ENCODE data around the gene RNPEPL1. TPM values are rescaled to one million over a fixed set of nuclear protein-coding genes. Genes with fewer than 3 reads are reported as not detected.
"Not testable (repeated sequence)": the region's sequence is repeated elsewhere in the genome, so short reads cannot be mapped to it uniquely, and the experiment has no call there.

RNPEPL1 gene
- total and polyA plus RNA-seq, 2 experiments from 2014 or later, result 46.3 to 57.2 TPM

- TF ChIP-seq EZH2phosphoT487 (IDR thresholded peaks at IDR 0.05; ENCODE audit: low read depth, severe bottlenecking, unreplicated experiment), result no peak
- TF ChIP-seq EZH2 (IDR thresholded peaks at IDR 0.05; ENCODE audit: borderline replicate concordance), result no peak
- no peak for TF ChIP-seq CTCF (IDR thresholded peaks at IDR 0.05; ENCODE audit: poor library complexity)
- WGBS (ENCODE audit: low lambda C conversion rate, missing lambda C conversion rate), result 97% methylated on average over 9 of the region's 9 CpGs
- H3K9me2 ChIP-seq (replicated peaks; ENCODE audit: insufficient read depth), result no peaks in the 10 kb centered on the region
- no peak overlapping the region for H3K27ac ChIP-seq
- no peaks in the 10 kb centered on the region for H3K9me3 ChIP-seq (ENCODE audit: low read depth)
- H3K4me3 ChIP-seq, result no peak overlapping the region
- no peak overlapping the region for H3K4me2 ChIP-seq
- H4K20me1 ChIP-seq (ENCODE audit: insufficient read depth, poor library complexity, severe bottlenecking), result no peaks in the 10 kb centered on the region
- no peaks in the 10 kb centered on the region for H3K36me3 ChIP-seq (replicated peaks; ENCODE audit: insufficient read depth, low read depth)
- H2AFZ ChIP-seq, result no peak overlapping the region
- no peaks in the 10 kb centered on the region for H3K27me3 ChIP-seq
- peaks cover 5% of the 10 kb centered on the region for H3K79me2 ChIP-seq
- no peaks in the 10 kb centered on the region for H3K4me1 ChIP-seq (ENCODE audit: insufficient read depth)
- DNase-seq (ENCODE audit: low spot score), result no peak
These were observed 46.1 kb downstream of the RNPEPL1 start for GRCh38 chr2:240614391-240614790.

GRCh38 chr2:240615396-240615795 is 47.1 kb downstream of the RNPEPL1 start:
- Histone ChIP-seq H4K20me1 (ENCODE audit: insufficient read depth, poor library complexity, severe bottlenecking) (no peaks in the 10 kb centered on the region), H3K4me3 (no peak overlapping the region), H3K4me2 (no peak overlapping the region), H2AFZ (no peak overlapping the region), H3K4me1 (ENCODE audit: insufficient read depth) (no peaks in the 10 kb centered on the region), H3K36me3 (replicated peaks; ENCODE audit: insufficient read depth, low read depth) (no peaks in the 10 kb centered on the region), H3K27ac (no peak overlapping the region), H3K9me2 (replicated peaks; ENCODE audit: insufficient read depth) (no peaks in the 10 kb centered on the region), H3K9me3 (ENCODE audit: low read depth) (no peaks in the 10 kb centered on the region), H3K27me3 (no peaks in the 10 kb centered on the region), H3K79me2 (peaks cover 5% of the 10 kb centered on the region)
- no peak for TF ChIP-seq CTCF (IDR thresholded peaks at IDR 0.05; ENCODE audit: poor library complexity)
- no peak for TF ChIP-seq EZH2 (IDR thresholded peaks at IDR 0.05; ENCODE audit: borderline replicate concordance)
- no peak for TF ChIP-seq EZH2phosphoT487 (IDR thresholded peaks at IDR 0.05; ENCODE audit: low read depth, severe bottlenecking, unreplicated experiment)
- DNase-seq (ENCODE audit: low spot score), result no peak
- whole genome bisulfite sequencing (ENCODE audit: low lambda C conversion rate, missing lambda C conversion rate), result 78% methylated on average over 2 of the region's 2 CpGs

- Histone ChIP-seq H3K27ac (no peak overlapping the region), H3K4me2 (no peak overlapping the region), H3K36me3 (replicated peaks; ENCODE audit: insufficient read depth, low read depth) (no peaks in the 10 kb centered on the region), H4K20me1 (ENCODE audit: insufficient read depth, poor library complexity, severe bottlenecking) (no peaks in the 10 kb centered on the region), H3K9me3 (ENCODE audit: low read depth) (no peaks in the 10 kb centered on the region), H3K4me1 (ENCODE audit: insufficient read depth) (no peaks in the 10 kb centered on the region), H3K9me2 (replicated peaks; ENCODE audit: insufficient read depth) (no peaks in the 10 kb centered on the region), H2AFZ (no peak overlapping the region), H3K4me3 (no peak overlapping the region), H3K27me3 (no peaks in the 10 kb centered on the region), H3K79me2 (peaks cover 4% of the 10 kb centered on the region)
- DNase-seq (ENCODE audit: low spot score), result no peak
- no peak for TF ChIP-seq EZH2 (IDR thresholded peaks at IDR 0.05; ENCODE audit: borderline replicate concordance)
- TF ChIP-seq CTCF (IDR thresholded peaks at IDR 0.05; ENCODE audit: poor library complexity), result no peak
- WGBS (ENCODE audit: low lambda C conversion rate, missing lambda C conversion rate), result 87% methylated on average over 20 of the region's 20 CpGs
These were observed 47.7 kb downstream of the RNPEPL1 start for GRCh38 chr2:240615820-240616547.

- H3K27ac ChIP-seq; H3K4me1 ChIP-seq (ENCODE audit: insufficient read depth); H2AFZ ChIP-seq; DNase-seq (ENCODE audit: low spot score); H3K36me3 ChIP-seq (replicated peaks; ENCODE audit: insufficient read depth, low read depth); H3K27me3 ChIP-seq; H4K20me1 ChIP-seq (ENCODE audit: insufficient read depth, poor library complexity, severe bottlenecking); H3K4me2 ChIP-seq; H3K4me3 ChIP-seq; H3K79me2 ChIP-seq; H3K9me3 ChIP-seq (ENCODE audit: low read depth); H3K9me2 ChIP-seq (replicated peaks; ENCODE audit: insufficient read depth): not testable (repeated sequence)
- 72% methylated on average over 5 of the region's 5 CpGs for WGBS (ENCODE audit: low lambda C conversion rate, missing lambda C conversion rate)
These were observed 48.8 kb downstream of the RNPEPL1 start for GRCh38 chr2:240616860-240617666.

All from hepatocyte (in vitro differentiated cells).